Upper lobe of left lung (tissue), 6 donors: ENCODE data around the gene INTS12. TPM values are rescaled to one million over a fixed set of nuclear protein-coding genes. Genes with fewer than 3 reads are reported as not detected.
A peak's percentile ranks its signal among the peaks of the same experiment; 100 is the strongest.

Experiments used
- ATAC-seq, 2 donors: fragments of 200-7000 bp; cut with Tn5 transposase; one replicate each; pipeline ENCODE4 v1.9.1; 2022; ENCODE audit warnings: mild to moderate bottlenecking in 2 of 2, moderate library complexity in 2 of 2; ENCODE audit not compliant: low FRiP score in 2 of 2
- DNase-seq, 2 donors: peaks; one replicate each; pipeline ENCODE4 v3.0.0-alpha.2; 2019 to 2020
- H3K27ac ChIP-seq, 4 donors: fragments of 200-600 bp; sonication (generic); one replicate each; pipeline ENCODE4 v1.5.1; 2016 to 2019
- H3K27me3 ChIP-seq, 4 donors: fragments of 200-600 bp; sonication (generic); one replicate each; pipeline ENCODE4 v1.5.1; 2017 to 2019
- H3K36me3 ChIP-seq, 4 donors: fragments of 200-600 bp; sonication (generic); one replicate each; pipeline ENCODE4 v1.5.1; 2016 to 2019
- H3K4me1 ChIP-seq, 4 donors: fragments of 200-600 bp; sonication (generic); one replicate each; pipeline ENCODE4 v1.5.1; 2018 to 2019
- H3K4me3 ChIP-seq, 4 donors: fragments of 200-600 bp; sonication (generic); one replicate each; pipeline ENCODE4 v1.5.1; 2017 to 2019; ENCODE audit warnings: mild to moderate bottlenecking in 2 of 4, moderate library complexity in 1 of 4
- H3K9me3 ChIP-seq, 4 donors: fragments of 200-600 bp; sonication (generic); one replicate each; pipeline ENCODE4 v1.5.1; 2018 to 2019
- EP300 ChIP-seq, 4 donors: sonication (generic); formaldehyde crosslinking; IDR thresholded peaks; one replicate each; pipeline ENCODE4 v1.5.1; 2017; ENCODE audit warnings: antibody characterized with exemption in 4 of 4, control low read depth in 2 of 4
- POLR2A ChIP-seq, 4 donors: fragments of 450-650 bp; IDR thresholded peaks; one replicate each; pipeline ENCODE4 v1.5.1; 2016 to 2017; ENCODE audit warnings: antibody characterized with exemption in 4 of 4, mild to moderate bottlenecking in 2 of 4
- POLR2AphosphoS5 ChIP-seq, 2 donors: sonication (generic); formaldehyde crosslinking; IDR thresholded peaks; one replicate each; pipeline ENCODE4 v1.5.1; 2017; ENCODE audit warnings: antibody characterized with exemption in 2 of 2
- WGBS, 2 donors: methylation state at CpG; one replicate each; pipeline ENCODE4 v1.1.5; 2017 to 2018; 5-methylcytosine and 5-hydroxymethylcytosine counted together
- total RNA-seq, 6 donors: library from RNA; depleted of rRNA in 4 of 6; stranded (reverse); fragments of >200 nt in 4 of 6; gene quantifications; one replicate each; pipeline versions ENCODE4 v1.1.0 to v1.2.1, GENCODE V29; 2016 to 2021
- TF ChIP-seq, protein P1 (sequence below), 6 experiments: fragments of 450-650 bp in 4 of 6; fragments of 200-600 bp in 2 of 6; sonication (generic) in 2 of 6; IDR thresholded peaks; one replicate each; pipeline ENCODE4 v1.5.1; 2016 to 2019; ENCODE audit warnings: antibody characterized with exemption in 6 of 6
- donor health status: DM: no; HTN: no; CAD: no; lungs with moderate emphysema.
- donor health status: DM: no; HTN: yes; CAD: no; lungs with severe emphysema.

INTS12 gene, protein sequence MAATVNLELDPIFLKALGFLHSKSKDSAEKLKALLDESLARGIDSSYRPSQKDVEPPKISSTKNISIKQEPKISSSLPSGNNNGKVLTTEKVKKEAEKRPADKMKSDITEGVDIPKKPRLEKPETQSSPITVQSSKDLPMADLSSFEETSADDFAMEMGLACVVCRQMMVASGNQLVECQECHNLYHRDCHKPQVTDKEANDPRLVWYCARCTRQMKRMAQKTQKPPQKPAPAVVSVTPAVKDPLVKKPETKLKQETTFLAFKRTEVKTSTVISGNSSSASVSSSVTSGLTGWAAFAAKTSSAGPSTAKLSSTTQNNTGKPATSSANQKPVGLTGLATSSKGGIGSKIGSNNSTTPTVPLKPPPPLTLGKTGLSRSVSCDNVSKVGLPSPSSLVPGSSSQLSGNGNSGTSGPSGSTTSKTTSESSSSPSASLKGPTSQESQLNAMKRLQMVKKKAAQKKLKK
- 10 to 100 TPM in 5 of 6 donors, 1 to 10 TPM in 1; 8.9 to 38.1 (median 15.3) TPM for total RNA-seq

- H3K27ac ChIP-seq = peak within 1 kb of the TSS; percentile 87 to 93 (median 91)
- H3K27me3 ChIP-seq = no peaks in the 10 kb centered on the region
- TF ChIP-seq POLR2AphosphoS5 (IDR thresholded peaks at IDR 0.05) (peak; percentile 93 to 97), POLR2A (IDR thresholded peaks at IDR 0.05) (peak in 3 of 4 donors; percentile 70 to 83 (median 72)), EP300 (IDR thresholded peaks at IDR 0.05) (peak in 2 of 4 donors; percentile 35 to 78)
- TF ChIP-seq, protein P1, sequence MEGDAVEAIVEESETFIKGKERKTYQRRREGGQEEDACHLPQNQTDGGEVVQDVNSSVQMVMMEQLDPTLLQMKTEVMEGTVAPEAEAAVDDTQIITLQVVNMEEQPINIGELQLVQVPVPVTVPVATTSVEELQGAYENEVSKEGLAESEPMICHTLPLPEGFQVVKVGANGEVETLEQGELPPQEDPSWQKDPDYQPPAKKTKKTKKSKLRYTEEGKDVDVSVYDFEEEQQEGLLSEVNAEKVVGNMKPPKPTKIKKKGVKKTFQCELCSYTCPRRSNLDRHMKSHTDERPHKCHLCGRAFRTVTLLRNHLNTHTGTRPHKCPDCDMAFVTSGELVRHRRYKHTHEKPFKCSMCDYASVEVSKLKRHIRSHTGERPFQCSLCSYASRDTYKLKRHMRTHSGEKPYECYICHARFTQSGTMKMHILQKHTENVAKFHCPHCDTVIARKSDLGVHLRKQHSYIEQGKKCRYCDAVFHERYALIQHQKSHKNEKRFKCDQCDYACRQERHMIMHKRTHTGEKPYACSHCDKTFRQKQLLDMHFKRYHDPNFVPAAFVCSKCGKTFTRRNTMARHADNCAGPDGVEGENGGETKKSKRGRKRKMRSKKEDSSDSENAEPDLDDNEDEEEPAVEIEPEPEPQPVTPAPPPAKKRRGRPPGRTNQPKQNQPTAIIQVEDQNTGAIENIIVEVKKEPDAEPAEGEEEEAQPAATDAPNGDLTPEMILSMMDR (IDR thresholded peaks at IDR 0.05) = peak in 1 of 6 experiments; percentile 22
- H3K4me3 ChIP-seq = peak within 1 kb of the TSS; percentile 75 to 97 (median 87)
- H3K4me1 ChIP-seq = peaks cover 18 to 27% (median 22%) of the 10 kb centered on the region in 4 donors
- peak; percentile 99 for ATAC-seq
- H3K36me3 ChIP-seq = peaks cover 0 to under 1% (median 0%) of the 10 kb centered on the region in 4 donors
- peaks cover 0 to 4% (median 0%) of the 10 kb centered on the region in 4 donors for H3K9me3 ChIP-seq
- 0% methylated on average over 7 to 63 of the region's 63 CpGs for WGBS, 2 donors
- DNase-seq = peak; percentile 89 to 92
These were observed at the start of gene INTS12, which contains the start of gene GSTCD for GRCh38 chr4:105708181-105709080. Gene INTS12, minus strand, starts transcription at chr4:105708689. Its CDS starts 8,684 bp downstream, at chr4:105700005. Gene GSTCD, plus strand, starts transcription at chr4:105708784. Its CDS starts 8,830 bp downstream, at chr4:105717614.

- H3K36me3 ChIP-seq = no peaks in the 10 kb centered on the region
- no peaks in the 10 kb centered on the region for H3K27me3 ChIP-seq
- TF ChIP-seq POLR2AphosphoS5 (IDR thresholded peaks at IDR 0.05) = no peak
- TF ChIP-seq EP300 (IDR thresholded peaks at IDR 0.05) = no peak
- no peak for TF ChIP-seq POLR2A (IDR thresholded peaks at IDR 0.05)
- TF ChIP-seq, protein P1 (IDR thresholded peaks at IDR 0.05) = no peak
- DNase-seq = no peak
- no peak overlapping the region for H3K27ac ChIP-seq
- ATAC-seq = no peak
- H3K9me3 ChIP-seq = no peaks in the 10 kb centered on the region
- H3K4me3 ChIP-seq = no peak overlapping the region
- H3K4me1 ChIP-seq = no peaks in the 10 kb centered on the region
These were observed 46.9 kb upstream of the INTS12 start for GRCh38 chr4:105755375-105755774.

DNA sequence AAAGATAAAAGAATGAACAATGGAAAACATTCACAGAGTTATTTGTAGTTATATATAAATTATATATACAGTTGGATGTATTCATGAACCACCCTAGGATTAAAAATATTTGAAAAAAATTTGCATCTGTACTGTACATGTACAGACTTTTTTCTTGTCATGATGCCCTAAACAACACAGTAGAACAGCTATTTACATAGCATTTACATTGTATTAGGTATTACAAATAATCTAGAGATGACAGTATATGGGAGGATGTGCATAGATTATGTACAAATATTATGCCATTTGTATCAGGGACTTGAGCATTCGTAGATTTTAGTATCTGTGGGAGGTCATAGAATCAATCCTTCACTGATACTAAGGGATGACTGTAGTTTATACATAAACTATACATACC lies 44.9 kb upstream of the INTS12 start:
- 100% methylated on average over 1 of the region's 1 CpG for WGBS, 2 donors
- ATAC-seq = no peak
- no peaks in the 10 kb centered on the region for H3K9me3 ChIP-seq
- H3K4me3 ChIP-seq = no peak overlapping the region
- no peaks in the 10 kb centered on the region for H3K36me3 ChIP-seq
- no peaks in the 10 kb centered on the region for H3K4me1 ChIP-seq
- TF ChIP-seq, protein P1 (IDR thresholded peaks at IDR 0.05) = no peak
- TF ChIP-seq POLR2AphosphoS5 (IDR thresholded peaks at IDR 0.05) (no peak), POLR2A (IDR thresholded peaks at IDR 0.05) (no peak), EP300 (IDR thresholded peaks at IDR 0.05) (no peak)
- no peaks in the 10 kb centered on the region for H3K27me3 ChIP-seq
- DNase-seq = no peak
- H3K27ac ChIP-seq = no peak overlapping the region

GRCh38 chr4:105751718-105752299 lies 43.3 kb upstream of the INTS12 start:
- TF ChIP-seq POLR2A (IDR thresholded peaks at IDR 0.05) = no peak
- TF ChIP-seq, protein P1 (IDR thresholded peaks at IDR 0.05) = no peak
- TF ChIP-seq POLR2AphosphoS5 (IDR thresholded peaks at IDR 0.05) = no peak
- no peak for TF ChIP-seq EP300 (IDR thresholded peaks at IDR 0.05)
- 45 to 47% methylated on average over 2 of the region's 2 CpGs for WGBS, 2 donors

More at GRCh38 chr4:105751718-105752299, 43.3 kb upstream of the INTS12 start:
- Histone ChIP-seq H3K4me3 (no peak overlapping the region), H3K27me3 (no peaks in the 10 kb centered on the region), H3K27ac (no peak overlapping the region), H3K9me3 (no peaks in the 10 kb centered on the region), H3K36me3 (no peaks in the 10 kb centered on the region), H3K4me1 (no peaks in the 10 kb centered on the region)
- ATAC-seq = no peak
- no peak for DNase-seq
